Frontal cortex (tissue), 4 donors: Measurements from ENCODE around the gene TMEM184B. TPM values are rescaled to one million over a fixed set of nuclear protein-coding genes. Genes with fewer than 3 reads are reported as not detected.

Experiments
- DNase-seq, 2 donors: peaks; one replicate each; pipeline ENCODE4 v3.0.0; 2012; ENCODE audit warnings: low spot score in 2 of 2
- FAIRE-seq: peaks from 2 replicates; lab custom pipeline; 2012; peaks lifted over from hg19 to GRCh38; lab: Jason Lieb, UNC
- total RNA-seq: library from RNA; depleted of rRNA; stranded (reverse); fragments of >200 nt; gene quantifications from one replicate; pipeline ENCODE4 v1.2.3, GENCODE V29; 2014
- donor health status: control.
- donor health status: control.
- donor health status: control.

TMEM184B gene
- total RNA-seq, 1 donor from 2014 or later = 6.9 TPM

- no peak for FAIRE-seq
- DNase-seq = no peak
Measured at GRCh38 chr22:38286915-38287669, 14.3 kb upstream of the TMEM184B start.

- no peak for DNase-seq
- FAIRE-seq = no peak
Measured at GRCh38 chr22:38285018-38285417, 12.2 kb upstream of the TMEM184B start.

GRCh38 chr22:38284042-38284402 lies 11.2 kb upstream of the TMEM184B start:
- no peak for FAIRE-seq
- no peak for DNase-seq

- FAIRE-seq (no peak), DNase-seq (no peak)
Measured at GRCh38 chr22:38282397-38282796, 9.6 kb upstream of the TMEM184B start.

- FAIRE-seq (no peak), DNase-seq (no peak)
Measured at GRCh38 chr22:38276166-38276565, 3.4 kb upstream of the TMEM184B start.

GRCh38 chr22:38273135-38273826 lies 471 bp upstream of the TMEM184B start:
- peak in 1 of 2 donors; percentile 55 for DNase-seq
- FAIRE-seq = no peak

- FAIRE-seq (no peak), DNase-seq (no peak)
Measured at GRCh38 chr22:38271927-38272372, 860 bp downstream of the TMEM184B start.

GRCh38 chr22:38271101-38271500 lies 1.7 kb downstream of the TMEM184B start:
- FAIRE-seq = no peak
- DNase-seq = no peak

GRCh38 chr22:38270091-38270992 lies 2.5 kb downstream of the TMEM184B start:
- DNase-seq (no peak), FAIRE-seq (no peak)

GRCh38 chr22:38269466-38269865 lies 3.3 kb downstream of the TMEM184B start:
- FAIRE-seq = no peak

GRCh38 chr22:38267086-38267485 lies 5.7 kb downstream of the TMEM184B start:
- no peak for DNase-seq
- FAIRE-seq = no peak

More at GRCh38 chr22:38269466-38269865, 3.3 kb downstream of the TMEM184B start:
- no peak for DNase-seq

GRCh38 chr22:38266120-38266519 lies 6.7 kb downstream of the TMEM184B start:
- no peak for DNase-seq
- no peak for FAIRE-seq

- no peak for DNase-seq
- FAIRE-seq = no peak
Measured at GRCh38 chr22:38264322-38264843, 8.4 kb downstream of the TMEM184B start.

- no peak for FAIRE-seq
- no peak for DNase-seq
Measured at GRCh38 chr22:38262051-38262795, 10.6 kb downstream of the TMEM184B start.

- no peak for FAIRE-seq
- no peak for DNase-seq
Measured at GRCh38 chr22:38260761-38261681, 11.8 kb downstream of the TMEM184B start.

- no peak for DNase-seq
- FAIRE-seq = no peak
Measured at GRCh38 chr22:38259370-38259769, 13.4 kb downstream of the TMEM184B start.

GRCh38 chr22:38258895-38259294 lies 13.9 kb downstream of the TMEM184B start:
- FAIRE-seq (no peak), DNase-seq (no peak)

GRCh38 chr22:38257650-38258250 lies 15.1 kb downstream of the TMEM184B start:
- FAIRE-seq (no peak), DNase-seq (no peak)
